GM12875 (cell line): ENCODE results near the gene POLR2H.
A peak's percentile ranks its signal among the peaks of the same experiment; 100 is the strongest.
"Not testable (repeated sequence)": the region's sequence is repeated elsewhere in the genome, so short reads cannot be mapped to it uniquely, and the experiment has no call there.

Experiments used
- H3K4me3 ChIP-seq: one replicate; pipeline ENCODE4 v1.5.1; 2011; ENCODE audit warnings: low read depth, low read length, control low read depth
- CTCF ChIP-seq: IDR thresholded peaks from 2 replicates; pipeline ENCODE4 v1.5.1; 2011; ENCODE audit warnings: low read depth, mild to moderate bottlenecking, control low read depth, inconsistent platforms, low read length, moderate library complexity, borderline replicate concordance; ENCODE audit not compliant: insufficient read depth

Gene POLR2H

DNA sequence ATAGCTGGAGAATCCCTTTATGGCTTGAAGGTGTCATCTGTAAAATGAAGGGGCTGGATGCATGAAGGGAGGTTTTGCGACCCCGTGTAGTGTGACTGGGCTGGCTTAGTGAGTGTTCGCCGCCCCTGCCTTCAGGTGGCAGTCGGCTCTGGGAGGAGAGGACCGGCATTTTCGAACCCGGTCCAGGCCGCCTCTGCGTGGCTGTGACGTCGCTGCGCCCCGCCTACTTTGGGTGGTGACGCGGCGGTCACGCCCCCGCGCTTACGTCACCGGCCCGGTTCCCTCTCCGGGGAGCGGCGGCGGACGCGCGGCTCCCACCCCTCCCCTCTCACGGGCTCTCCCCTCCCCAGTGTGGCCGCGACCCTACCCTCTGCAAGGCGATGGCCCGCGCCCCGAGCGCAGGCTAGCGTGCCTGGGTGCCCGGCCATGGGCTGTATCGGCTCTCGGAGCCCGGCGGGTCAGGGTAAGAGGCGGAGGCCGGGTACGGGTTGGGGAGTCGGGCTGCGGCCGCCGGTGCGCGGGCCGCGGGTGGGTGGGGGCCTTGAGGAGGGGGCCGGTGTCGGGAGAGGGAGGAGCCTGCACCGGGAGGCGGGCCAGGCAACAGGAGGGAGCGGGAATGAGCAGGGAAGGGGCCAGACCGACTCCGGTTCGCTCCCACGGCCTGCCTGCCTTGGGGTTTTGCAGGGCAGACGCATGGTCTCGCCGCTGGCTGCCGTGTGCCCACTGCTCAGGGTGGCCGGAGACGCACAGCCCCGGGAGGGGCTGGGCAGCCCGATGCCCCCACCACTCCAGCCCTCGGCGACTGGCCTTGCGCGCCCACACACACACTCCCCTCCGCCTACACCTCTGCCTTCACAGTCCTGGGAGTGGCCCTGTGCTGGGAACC is 25.6 kb upstream of the POLR2H start:
- H3K4me3 ChIP-seq = peak overlapping the region; percentile 46
- no peak for TF ChIP-seq CTCF

GRCh38 chr3:184336547-184337398 is 24.7 kb upstream of the POLR2H start:
- peak overlapping the region; percentile 46 for H3K4me3 ChIP-seq
- TF ChIP-seq CTCF = no peak

GRCh38 chr3:184337399-184337714 is 24.2 kb upstream of the POLR2H start, which contains the start of gene FAM131A:
FAM131A (plus strand) TSS chr3:184337600; CDS start chr3:184337631, 31 bp downstream.
- no peak within 1 kb of the TSS for H3K4me3 ChIP-seq
- no peak for TF ChIP-seq CTCF

DNA sequence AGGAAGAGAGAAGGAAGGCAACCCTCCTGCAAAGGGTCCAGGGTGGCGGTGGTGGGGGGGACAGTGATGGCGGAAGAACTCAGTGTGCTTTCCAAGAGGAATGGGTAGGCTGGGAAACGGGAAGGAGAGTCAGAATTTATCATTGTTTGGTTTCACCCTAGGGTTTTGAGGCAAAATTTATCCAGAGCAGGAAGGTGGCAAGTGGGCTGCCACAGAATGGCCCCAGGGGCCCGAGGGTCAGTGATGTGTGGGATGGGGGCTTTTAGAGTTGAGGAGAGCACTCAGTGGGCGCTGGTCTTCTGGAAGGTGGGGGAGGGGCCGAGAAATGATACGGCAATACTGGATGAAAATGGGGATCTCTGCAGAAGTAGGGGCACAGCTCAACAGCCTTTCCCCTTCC is 23.5 kb upstream of the POLR2H start:
- no peak overlapping the region for H3K4me3 ChIP-seq

DNA sequence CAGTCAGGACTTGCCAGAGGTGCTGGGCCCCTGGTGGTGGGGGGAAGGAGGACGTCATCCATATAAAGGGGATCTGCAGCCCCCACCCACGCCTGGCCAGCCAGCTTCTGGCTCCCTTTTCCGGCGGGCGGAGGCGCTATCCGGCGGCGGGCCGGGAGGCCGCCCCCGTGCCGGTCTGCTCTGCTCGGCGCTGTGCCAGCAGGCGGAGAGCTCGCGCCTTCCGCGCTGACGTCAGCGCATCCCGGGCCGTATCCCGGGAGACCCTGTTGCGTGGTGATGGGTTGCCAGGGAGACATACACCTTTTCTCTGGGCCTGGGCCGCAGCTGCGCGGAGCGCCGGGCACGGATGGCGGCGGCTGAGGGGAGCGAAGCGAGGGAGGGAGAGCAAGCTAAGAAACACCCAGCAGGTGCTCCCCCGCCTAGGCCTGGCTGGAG is 23.0 kb upstream of the POLR2H start:
- TF ChIP-seq CTCF = no peak
- H3K4me3 ChIP-seq = no peak overlapping the region

More for the DNA sequence above, 23.5 kb upstream of the POLR2H start:
- no peak for TF ChIP-seq CTCF

DNA sequence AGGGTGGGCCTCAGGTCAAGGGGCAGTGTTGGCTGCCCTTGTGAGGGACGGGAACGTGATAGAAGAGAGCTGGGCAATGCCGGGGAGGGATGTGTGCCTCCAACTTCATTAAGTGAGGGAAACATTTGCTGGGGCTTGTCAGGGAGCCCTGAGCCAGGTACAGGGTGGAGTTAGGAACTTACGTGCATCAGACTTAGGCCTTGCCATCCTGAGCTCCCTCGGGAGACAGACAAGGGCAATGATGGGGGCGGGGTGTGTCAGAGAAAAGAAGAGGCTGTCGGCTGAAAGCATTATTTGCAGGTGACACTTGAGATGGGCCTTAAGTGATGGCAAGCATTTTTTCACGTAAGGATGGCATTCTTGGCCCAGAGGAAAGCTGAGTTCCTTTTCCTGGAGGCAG is 22.5 kb upstream of the POLR2H start:
- TF ChIP-seq CTCF = no peak
- H3K4me3 ChIP-seq = no peak overlapping the region

DNA sequence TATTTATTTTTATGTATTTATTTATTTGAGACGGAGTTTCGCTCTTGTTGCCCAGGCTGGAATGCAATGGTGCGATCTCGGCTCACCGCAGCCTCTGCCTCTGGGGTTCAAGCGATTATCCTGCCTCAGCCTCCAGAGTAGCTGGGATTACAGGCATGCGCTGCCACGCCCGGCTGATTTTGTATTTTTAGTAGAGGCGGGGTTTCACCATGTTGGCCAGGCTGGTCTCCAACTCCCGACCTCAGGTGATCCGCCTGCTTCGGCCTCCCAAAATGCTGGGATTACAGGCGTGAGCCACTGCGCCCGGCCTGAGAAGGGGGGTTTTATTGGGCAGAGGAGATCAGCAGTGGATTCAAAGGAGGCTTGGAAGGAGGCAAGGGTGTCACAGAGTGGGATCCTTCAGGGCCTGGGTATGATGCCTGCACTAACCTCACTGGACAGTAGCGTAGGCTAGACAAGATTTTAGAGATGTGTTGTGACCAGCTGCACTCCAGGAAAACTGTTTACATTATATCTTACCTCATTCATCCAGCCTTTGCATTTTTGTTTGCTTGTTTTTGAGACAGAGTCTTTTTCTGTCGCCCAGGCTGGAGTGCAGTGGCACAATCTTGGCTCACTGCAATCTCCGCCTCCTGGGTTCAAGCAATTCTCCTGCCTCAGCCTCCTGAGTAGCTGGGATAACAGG is 21.9 kb upstream of the POLR2H start:
- not testable (repeated sequence) for H3K4me3 ChIP-seq
